GM18511 (cell line): ENCODE data around the gene GOSR2.
"Not testable (repeated sequence)": the region's sequence is repeated elsewhere in the genome, so short reads cannot be mapped to it uniquely, and the experiment has no call there.

ENCODE experiments used
- ATAC-seq: cut with Tn5 transposase; IDR thresholded peaks from one replicate; pipeline ENCODE4 v1.9.1; 2021; ENCODE audit warnings: mild to moderate bottlenecking, moderate library complexity; ENCODE audit not compliant: unreplicated experiment

GOSR2 gene

GRCh38 chr17:46892192-46892703, 30.7 kb upstream of the GOSR2 start:
- no peak for ATAC-seq

GRCh38 chr17:46894024-46894423, 28.9 kb upstream of the GOSR2 start:
- ATAC-seq = no peak

GRCh38 chr17:46894476-46895151, 28.3 kb upstream of the GOSR2 start:
- no peak for ATAC-seq

- ATAC-seq = no peak
Measured at GRCh38 chr17:46895171-46895570, 27.8 kb upstream of the GOSR2 start.

GRCh38 chr17:46896991-46897390, 26.0 kb upstream of the GOSR2 start:
- no peak for ATAC-seq

- ATAC-seq = no peak
Measured at GRCh38 chr17:46898364-46898763, 24.6 kb upstream of the GOSR2 start.

GRCh38 chr17:46898860-46899259, 24.1 kb upstream of the GOSR2 start:
- ATAC-seq = no peak

GRCh38 chr17:46901291-46901690, 21.7 kb upstream of the GOSR2 start:
- ATAC-seq = no peak

GRCh38 chr17:46903762-46904672, 18.9 kb upstream of the GOSR2 start:
- ATAC-seq = no peak

- ATAC-seq = no peak
Measured at GRCh38 chr17:46908068-46908737, 14.8 kb upstream of the GOSR2 start.

- no peak for ATAC-seq
Measured at GRCh38 chr17:46910179-46910927, 12.6 kb upstream of the GOSR2 start.

- no peak for ATAC-seq
Measured at GRCh38 chr17:46911311-46911710, 11.6 kb upstream of the GOSR2 start.

- no peak for ATAC-seq
Measured at GRCh38 chr17:46915596-46915995, 7.4 kb upstream of the GOSR2 start.

- no peak for ATAC-seq
Measured at GRCh38 chr17:46916211-46916610, 6.7 kb upstream of the GOSR2 start.

- ATAC-seq = no peak
Measured at GRCh38 chr17:46916623-46917022, 6.3 kb upstream of the GOSR2 start.

- ATAC-seq = no peak
Measured at GRCh38 chr17:46917041-46917440, 5.9 kb upstream of the GOSR2 start.

GRCh38 chr17:46917516-46917915, 5.4 kb upstream of the GOSR2 start:
- no peak for ATAC-seq

GRCh38 chr17:46921962-46922361, 998 bp upstream of the GOSR2 start:
- not testable (repeated sequence) for ATAC-seq

- ATAC-seq = no peak
Measured at GRCh38 chr17:46922487-46922803, 515 bp upstream of the GOSR2 start.

GRCh38 chr17:46925185-46925868, 2.4 kb downstream of the GOSR2 start:
- no peak for ATAC-seq
